A204.1 (cell line): ENCODE data around the gene STIM2.

ENCODE experiments used
- FAIRE-seq: peaks from 2 replicates; lab custom pipeline; 2012; peaks lifted over from hg19 to GRCh38; lab: Jason Lieb, UNC

The STIM2 gene

GRCh38 chr4:26900765-26901164 lies 40.1 kb downstream of the STIM2 start:
- FAIRE-seq = no peak

GRCh38 chr4:26905172-26905571 lies 44.5 kb downstream of the STIM2 start:
- FAIRE-seq = no peak

GRCh38 chr4:26907731-26908599 lies 47.3 kb downstream of the STIM2 start:
- no peak for FAIRE-seq

- no peak for FAIRE-seq
Measured at GRCh38 chr4:26909369-26909768, 48.7 kb downstream of the STIM2 start.

GRCh38 chr4:26911254-26911653 lies 50.6 kb downstream of the STIM2 start:
- FAIRE-seq = no peak

- FAIRE-seq = no peak
Measured at GRCh38 chr4:26912069-26912468, 51.4 kb downstream of the STIM2 start.

- FAIRE-seq = no peak
Measured at GRCh38 chr4:26912810-26913209, 52.2 kb downstream of the STIM2 start.

GRCh38 chr4:26916195-26916594 lies 55.6 kb downstream of the STIM2 start:
- no peak for FAIRE-seq

- FAIRE-seq = no peak
Measured at GRCh38 chr4:26930964-26931363, 70.3 kb downstream of the STIM2 start.

GRCh38 chr4:26931451-26931850 lies 70.8 kb downstream of the STIM2 start:
- no peak for FAIRE-seq

- no peak for FAIRE-seq
Measured at GRCh38 chr4:26931966-26932365, 71.3 kb downstream of the STIM2 start.

- FAIRE-seq = no peak
Measured at GRCh38 chr4:26935397-26935796, 74.8 kb downstream of the STIM2 start.

- no peak for FAIRE-seq
Measured at GRCh38 chr4:26936284-26937065, 75.8 kb downstream of the STIM2 start.

GRCh38 chr4:26937139-26937538 lies 76.5 kb downstream of the STIM2 start:
- FAIRE-seq = no peak

GRCh38 chr4:26937567-26937966 lies 76.9 kb downstream of the STIM2 start:
- FAIRE-seq = no peak

- no peak for FAIRE-seq
Measured at GRCh38 chr4:26938516-26938915, 77.9 kb downstream of the STIM2 start.

- no peak for FAIRE-seq
Measured at GRCh38 chr4:26941951-26942350, 81.3 kb downstream of the STIM2 start.

- FAIRE-seq = peak; percentile 19
Measured at GRCh38 chr4:26942871-26943270, 82.2 kb downstream of the STIM2 start.

GRCh38 chr4:26943391-26943790 lies 82.8 kb downstream of the STIM2 start:
- FAIRE-seq = no peak

GRCh38 chr4:26945794-26946193 lies 85.2 kb downstream of the STIM2 start:
- FAIRE-seq = no peak

GRCh38 chr4:26947318-26947717 lies 86.7 kb downstream of the STIM2 start:
- no peak for FAIRE-seq

GRCh38 chr4:26950446-26950845 lies 89.8 kb downstream of the STIM2 start:
- no peak for FAIRE-seq

GRCh38 chr4:26952891-26953290 lies 92.2 kb downstream of the STIM2 start:
- FAIRE-seq = no peak

GRCh38 chr4:26953366-26953765 lies 92.7 kb downstream of the STIM2 start:
- no peak for FAIRE-seq
